Activated CD4-positive, alpha-beta T cell treated with anti-CD3 and anti-CD28 coated beads for 24 hours (primary cell): ENCODE results near the gene ORC4.

Source experiments
- DNase-seq, 2 donors: peaks; one replicate each; pipeline ENCODE4 v3.0.0-alpha.2; 2020; ENCODE audit warnings: low read depth in 2 of 2

Gene ORC4

DNA sequence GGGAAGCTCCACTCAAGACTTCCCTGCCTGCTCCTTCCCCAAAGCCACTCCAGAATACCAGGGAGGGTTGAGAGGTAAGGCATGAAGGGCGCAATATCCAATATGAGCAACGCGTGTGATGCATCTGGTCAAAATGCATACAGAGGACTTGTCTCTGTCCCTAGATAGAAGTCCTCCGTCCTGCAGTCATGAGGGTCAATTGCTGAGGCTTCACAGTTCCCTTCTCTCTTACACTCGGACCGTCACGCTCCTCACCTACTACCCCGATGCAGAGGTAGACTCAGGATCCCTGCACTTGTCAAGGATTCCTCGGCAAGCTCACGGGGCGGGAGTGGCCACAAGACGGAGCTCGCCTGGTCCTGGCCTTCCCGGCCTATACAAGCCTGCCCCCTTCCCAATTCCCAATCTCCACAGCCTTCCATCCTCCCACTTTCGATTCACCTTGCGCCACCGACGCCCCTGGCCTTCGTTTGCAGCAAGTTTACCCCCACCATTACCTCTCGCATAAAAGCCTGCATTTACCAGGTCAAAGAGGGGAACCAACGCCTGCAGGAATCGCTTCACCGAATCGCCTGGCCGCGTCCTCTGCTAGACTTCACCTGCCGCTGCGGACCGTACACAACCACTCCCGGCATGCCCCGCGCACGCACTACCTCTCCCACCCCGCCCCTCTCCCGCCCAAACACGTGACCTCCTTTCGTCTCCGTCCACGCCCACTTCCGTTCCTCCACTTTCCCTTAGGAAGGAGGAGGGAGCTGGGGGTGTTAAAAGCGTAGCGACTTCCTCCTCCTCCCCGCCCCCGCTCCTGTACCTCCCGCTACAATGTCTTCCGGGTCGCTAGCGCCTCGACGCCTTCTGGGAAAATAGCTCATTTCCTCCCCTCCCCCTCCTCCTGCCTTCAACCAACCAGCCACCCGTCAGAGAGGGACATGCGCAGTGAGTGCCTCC lies at the start of gene ORC4:
ORC4 (minus strand) TSS at position 627 of the 948 bp plus-strand sequence. CDS start 44,779 bp downstream, outside the sequence.
- DNase-seq, result peak; percentile 92 to 97

DNA sequence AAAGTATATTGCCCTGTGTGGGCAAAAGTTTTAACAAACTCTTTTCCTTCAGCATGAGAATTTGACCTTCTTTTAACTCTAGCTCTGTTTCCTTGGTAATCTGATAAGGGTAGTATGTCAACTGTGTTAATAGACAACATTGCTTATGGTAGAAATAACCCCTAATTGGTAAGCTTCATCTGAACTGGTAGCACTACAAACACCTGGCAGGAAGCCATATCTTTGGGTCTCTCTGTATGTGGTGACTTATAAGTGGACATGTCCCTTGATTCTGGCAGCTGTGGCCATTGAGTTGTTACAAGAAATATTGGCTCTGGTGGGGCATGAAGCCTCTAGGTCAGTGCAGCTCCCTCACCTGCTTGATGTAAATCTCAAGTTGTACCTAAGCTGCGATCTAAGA lies 47.3 kb upstream of the ORC4 start:
- no peak for DNase-seq

DNA sequence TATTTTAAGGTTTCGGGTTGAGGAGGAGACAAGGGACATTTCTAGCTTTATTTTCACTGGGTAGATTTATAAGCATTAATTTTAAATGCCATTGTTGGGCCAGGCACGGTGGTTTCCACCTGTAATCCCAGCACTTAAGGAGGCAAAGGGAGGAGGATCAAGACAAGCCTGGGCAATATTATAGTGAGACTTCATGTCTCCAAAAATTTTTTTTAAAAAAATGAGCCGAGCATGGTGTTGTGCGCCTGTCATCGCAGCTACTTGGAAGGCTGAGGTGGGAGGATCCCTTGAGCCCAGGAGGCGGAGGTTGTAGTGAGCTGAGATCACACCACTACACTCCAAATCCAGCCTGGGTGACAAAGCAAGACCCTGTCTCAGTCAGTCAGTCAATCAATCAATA lies 45.4 kb upstream of the ORC4 start:
- DNase-seq, result no peak

DNA sequence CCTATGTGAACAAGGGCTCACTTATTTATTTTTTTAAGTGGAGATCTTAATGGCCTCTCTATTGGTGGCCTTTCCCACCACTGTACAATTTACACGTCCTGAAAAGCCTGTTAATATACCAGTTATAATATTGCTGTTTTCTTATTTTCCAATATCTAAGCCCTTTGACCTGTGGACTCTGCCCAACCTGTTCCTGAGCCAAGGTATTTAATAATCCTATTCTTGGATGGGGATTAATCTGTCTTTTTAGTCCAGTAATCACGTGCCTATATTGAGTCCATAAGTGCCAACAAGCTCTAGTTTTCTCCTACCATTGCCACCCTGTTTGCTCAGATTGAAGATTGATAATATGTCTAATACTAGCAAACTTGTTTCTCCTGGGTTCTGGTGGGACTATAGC lies 43.1 kb upstream of the ORC4 start:
- no peak for DNase-seq

DNA sequence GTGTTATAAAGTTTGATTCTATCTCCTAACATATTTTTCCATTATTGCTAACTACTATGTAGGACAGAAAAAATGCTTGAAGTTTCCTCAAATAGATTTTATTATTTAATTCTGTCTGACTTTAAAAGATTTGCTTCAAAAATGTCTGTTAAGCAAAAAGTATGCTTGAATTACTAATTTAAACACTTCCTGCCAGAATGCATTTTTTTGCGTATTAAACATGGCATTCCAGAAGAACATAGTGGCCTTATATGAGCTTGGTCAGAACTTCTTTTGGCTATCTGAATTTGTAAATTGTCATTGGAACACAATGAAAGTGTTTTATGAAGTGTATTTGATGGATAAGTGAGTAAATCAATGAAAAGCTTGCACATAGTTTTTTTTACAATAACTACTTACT lies 38.1 kb upstream of the ORC4 start:
- no peak for DNase-seq

DNA sequence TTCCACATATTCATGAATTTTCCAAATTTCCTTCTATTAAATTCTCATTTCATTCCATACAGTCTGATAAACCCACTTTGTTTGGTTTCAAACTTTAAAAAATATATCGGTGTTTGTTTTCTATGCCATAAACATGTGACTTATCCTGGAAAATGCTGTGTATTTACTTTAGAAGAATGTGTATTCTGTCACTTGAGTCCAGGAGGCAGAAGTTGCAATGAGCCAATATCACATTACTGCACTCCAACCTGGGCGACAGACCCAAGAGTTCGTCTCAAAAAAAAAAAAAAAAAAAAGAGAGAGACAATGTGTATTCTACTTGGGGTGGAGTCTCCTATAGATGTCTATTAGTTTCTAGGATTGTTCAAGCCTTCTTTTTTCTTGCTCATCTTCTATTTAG lies 32.1 kb upstream of the ORC4 start:
- no peak for DNase-seq

DNA sequence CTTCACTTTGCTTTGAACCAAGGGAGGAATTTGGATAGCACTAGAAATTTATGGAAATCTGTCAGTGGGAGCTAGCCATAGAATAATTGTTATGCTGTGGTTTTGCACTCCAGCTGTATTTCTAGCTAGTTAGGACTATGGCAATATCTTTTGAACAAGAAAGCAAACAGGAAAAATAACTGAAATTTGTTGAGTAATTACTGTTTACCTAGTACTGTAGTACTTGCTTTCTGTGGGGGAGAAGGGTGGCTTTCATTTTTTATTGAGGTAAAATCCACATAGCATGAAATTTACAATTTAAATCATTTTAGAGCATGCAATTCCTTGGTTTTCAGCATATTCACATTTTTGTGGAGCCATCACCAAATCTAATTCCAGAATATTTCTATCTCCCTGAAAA lies 28.7 kb upstream of the ORC4 start:
- DNase-seq, result no peak

DNA sequence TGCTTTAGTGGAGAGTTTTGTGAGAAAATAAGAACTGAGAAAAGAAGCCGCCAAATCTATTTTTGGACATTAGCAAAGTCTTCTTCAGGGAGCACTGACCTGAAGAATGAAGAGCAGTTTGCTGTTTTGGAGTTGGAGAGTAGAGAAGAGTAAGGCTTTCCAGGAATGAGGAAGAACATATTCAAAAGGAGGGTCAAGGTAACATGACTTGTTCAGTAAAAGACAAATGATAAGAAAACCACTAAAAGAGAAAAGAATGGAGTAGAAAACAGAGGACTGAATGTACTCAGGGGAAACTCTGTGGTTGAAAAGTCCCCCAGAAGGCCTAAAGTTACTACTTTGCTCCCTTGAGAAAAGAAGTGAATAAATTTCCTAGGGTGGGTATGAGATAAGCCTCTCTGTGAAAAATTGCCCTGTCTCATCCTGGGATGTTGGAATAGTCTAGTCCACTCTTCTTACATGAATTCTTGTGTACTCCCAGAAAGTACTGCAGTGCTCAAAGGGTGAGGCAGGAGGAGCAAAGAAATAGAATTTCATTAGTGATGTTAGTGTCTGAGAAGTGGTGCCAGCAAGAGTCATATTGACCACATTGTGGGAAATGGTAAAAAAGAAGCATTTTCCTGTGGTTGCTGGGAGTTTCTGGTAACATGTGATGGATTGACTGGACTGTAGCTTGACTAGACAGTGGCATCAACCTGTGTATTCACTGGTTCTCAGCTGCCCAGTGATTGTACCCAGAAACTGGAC lies 28.1 kb upstream of the ORC4 start:
- no peak for DNase-seq

DNA sequence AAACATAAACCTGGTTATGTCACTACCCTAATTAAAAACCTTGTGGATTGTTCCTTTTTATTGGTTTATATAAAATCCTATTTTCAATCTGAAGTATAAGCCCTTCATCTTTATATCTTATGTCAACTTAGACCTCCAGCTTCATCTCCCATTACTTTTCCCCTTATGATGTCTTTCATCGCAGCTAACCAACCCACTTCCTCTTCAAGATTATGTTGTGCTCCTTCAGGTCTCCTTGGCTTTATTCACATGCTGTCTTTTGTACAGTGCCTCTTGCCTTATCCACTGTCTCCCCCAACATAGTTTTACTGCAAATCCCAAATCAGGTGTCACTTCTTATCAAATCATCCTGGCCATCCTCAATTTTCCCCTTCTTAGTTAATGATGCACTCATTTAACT lies 26.3 kb upstream of the ORC4 start:
- no peak for DNase-seq

DNA sequence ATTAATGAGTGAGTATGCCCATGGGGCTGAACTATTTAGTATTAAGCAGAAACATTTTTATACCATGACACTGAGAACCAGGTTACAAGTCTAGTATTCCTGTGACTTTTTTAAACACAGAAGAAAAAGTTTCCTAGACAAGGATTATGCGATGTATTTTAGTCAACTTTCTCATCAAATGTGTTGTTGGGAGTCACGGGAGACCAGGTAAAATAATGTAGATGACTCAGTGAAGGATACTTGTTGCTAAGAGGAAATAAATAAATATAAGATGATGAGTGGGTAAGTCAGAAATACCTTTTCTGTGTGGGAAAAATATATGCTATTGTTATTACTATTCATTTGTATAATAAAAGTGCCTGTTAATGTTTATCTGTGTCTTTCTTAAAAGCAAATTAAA lies 23.8 kb upstream of the ORC4 start:
- DNase-seq, result no peak

DNA sequence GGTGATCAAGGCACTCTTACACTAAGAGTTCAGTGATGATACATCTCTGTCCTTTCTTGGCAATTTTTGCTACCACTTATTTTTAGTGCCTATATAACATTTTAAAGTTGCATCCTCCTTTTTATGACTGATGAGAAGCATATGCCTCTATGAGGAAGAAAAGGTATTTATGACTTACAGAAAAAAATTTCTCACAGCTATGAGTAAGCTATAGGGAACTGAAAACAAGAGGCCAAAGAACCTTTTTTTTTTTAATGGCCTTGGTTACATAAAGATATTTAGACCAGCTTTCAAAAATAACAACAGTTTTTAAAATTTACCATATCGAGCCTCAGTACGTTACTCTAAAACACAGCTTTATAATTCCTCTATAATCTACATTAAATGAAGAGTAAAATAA lies 21.7 kb upstream of the ORC4 start:
- no peak for DNase-seq

DNA sequence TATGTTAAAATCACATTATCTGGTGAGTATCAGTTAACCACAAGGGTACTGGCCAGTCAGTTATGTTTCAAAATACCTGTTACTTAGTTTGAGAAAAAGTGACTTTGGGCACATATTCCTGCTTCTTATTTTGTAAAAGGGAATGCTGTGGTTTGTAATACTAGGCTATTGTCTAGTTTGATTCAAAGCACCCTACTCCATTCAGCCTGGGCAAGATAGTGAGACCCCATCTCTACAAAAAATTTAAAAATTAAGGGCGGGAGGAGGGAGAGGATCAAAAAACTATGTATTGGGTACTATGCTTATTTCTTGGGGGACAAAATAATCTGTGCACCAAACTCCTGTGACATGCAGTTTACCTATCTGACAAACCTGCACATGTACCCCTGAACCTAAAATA lies 19.2 kb upstream of the ORC4 start:
- no peak for DNase-seq

DNA sequence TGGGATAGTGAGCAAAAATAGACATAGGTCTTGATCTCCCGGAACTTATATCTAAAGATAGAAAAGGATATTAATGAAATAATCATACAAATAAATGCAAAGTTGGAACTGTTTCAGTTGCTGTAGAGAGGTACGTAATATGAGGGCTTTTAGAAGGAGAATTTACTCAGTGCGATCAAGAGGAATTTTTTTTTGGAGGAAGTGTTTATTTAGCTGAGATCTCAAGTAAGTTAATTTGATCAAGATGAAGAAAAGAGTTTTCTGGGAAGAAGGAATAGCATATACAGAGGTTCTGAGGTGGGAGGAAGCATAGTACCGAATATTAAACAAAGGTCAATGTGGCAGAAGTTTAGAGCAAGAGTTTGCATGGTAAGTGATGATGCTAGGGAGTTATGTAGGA lies 11.7 kb upstream of the ORC4 start:
- DNase-seq, result no peak

DNA sequence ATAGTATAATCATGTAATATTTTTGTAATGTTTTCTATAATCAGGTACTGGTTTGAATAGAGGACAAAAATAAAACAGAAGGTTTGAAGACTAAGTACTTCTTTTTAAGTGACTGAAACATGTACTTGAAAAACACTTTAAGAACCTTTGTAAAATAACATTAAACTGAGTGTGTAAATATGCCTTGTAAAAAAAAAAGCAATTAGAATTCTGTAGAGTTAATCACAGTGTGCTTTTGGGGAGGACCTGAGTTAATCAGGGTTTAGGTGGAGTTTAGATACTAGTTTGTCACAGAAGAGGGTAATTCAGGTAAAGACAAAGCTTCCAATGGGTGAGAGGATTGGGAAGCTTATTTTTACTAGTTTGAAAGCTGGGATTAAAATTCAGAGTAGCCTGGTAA lies 10.6 kb upstream of the ORC4 start:
- DNase-seq, result no peak

DNA sequence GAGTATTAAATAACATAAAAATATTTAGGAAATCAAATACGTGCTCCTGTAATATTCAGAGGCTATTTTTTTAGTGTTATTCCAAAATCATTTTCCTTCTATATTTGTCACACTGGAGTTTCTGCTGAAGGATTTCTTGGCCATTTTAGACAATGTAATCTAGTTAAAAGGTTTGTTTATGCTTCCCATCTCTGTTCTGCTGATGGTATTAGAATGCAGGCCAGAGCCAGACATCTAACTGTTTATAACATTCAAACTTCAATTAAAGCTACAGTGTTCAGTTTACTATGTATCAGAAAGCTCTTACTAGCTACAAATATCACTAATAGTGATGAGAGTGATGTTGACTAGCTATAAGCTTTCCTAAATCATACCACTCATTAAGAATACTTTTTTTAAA lies 8.2 kb upstream of the ORC4 start:
- no peak for DNase-seq

DNA sequence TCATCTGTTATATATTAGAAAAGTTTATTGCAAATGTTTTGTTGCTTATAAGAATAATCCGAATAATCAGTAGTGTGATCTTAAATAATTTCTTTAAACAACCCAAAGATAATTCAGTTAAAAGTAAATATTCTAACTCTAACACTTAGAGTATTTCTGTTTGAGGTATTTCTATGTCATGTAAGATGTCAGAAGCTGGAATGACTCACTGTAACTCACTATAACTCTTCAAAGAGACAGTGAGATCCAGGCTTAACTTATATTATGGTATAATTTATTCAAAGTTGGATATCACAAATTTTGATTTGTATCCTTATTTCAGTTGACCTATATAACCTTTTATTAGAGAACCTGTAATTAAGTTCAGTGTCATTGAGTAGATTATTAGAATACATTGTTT lies 7.3 kb upstream of the ORC4 start:
- DNase-seq, result no peak

DNA sequence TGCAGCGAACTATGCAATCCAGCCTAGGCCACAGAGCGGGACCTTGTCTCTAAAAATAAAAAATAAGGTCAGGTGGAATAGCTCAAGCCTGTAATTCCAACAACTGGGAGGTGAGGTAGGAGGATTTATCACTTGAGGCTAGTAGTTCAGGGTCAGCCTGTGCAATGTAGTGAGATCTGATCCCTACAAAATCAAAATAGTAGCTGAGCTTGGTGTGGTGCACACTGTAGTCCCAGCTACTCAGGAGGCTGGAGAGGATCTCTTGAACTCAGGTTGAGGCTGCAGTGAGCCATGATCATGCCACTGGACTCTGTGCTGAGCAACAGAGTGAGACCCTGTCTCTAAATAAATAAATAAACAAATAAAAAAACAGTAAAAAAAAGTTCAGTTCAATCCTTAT lies 6.0 kb upstream of the ORC4 start:
- no peak for DNase-seq

DNA sequence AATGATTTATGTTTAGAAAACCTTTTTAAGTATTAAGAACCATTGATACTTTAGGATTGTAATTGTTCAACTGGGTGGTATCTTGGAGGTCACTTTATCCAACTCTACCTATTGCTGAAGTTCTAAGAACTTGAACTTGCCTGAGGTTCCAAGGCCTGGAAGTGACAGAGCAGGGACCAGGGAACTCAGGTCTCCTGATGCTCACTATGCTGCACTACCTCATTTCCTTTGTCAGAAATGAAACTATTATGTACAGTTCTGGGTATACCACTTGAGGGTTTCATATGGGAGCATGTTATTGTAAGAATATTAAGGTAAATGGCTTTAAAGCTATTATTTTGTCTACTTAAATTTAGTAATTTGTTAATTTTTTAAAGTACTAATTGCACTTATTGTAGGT lies 3.3 kb upstream of the ORC4 start:
- DNase-seq, result no peak

DNA sequence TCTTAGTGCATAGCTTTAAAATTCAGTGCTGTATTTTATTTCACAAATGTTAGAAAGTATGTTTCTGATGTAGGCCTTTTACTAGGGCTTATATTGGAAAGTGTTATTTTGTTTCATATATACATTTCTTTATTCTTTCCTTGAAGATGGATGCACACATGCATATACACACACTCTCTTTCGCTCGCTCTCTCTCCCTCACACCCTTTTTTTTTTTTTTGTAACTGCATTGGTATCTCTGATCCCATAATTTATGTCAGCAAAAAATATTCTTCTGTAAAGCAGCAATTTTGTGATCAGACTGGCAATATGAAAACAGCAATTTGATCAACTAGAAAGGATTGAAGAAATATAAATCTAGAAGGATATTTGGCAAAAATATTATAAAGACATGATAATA lies 2.3 kb upstream of the ORC4 start:
- no peak for DNase-seq

DNA sequence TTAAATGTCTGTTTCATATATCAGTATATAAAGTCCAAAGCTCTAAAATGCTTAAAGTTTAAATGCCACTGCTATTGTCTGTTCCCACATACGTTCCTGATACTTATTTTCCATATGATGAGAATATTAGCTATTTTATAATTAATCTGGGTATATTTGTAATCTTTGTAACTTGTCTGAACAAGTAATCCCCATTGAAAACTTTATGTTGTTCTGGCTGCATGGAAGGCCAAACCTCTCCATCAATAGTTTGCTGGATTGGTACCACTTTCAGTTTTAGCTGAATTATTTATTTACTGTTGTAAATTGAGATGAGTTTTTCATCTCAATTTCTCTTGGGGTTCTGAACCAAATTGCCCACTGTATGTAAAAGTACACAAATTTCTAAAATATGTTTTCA lies 1.8 kb upstream of the ORC4 start:
- DNase-seq, result no peak

DNA sequence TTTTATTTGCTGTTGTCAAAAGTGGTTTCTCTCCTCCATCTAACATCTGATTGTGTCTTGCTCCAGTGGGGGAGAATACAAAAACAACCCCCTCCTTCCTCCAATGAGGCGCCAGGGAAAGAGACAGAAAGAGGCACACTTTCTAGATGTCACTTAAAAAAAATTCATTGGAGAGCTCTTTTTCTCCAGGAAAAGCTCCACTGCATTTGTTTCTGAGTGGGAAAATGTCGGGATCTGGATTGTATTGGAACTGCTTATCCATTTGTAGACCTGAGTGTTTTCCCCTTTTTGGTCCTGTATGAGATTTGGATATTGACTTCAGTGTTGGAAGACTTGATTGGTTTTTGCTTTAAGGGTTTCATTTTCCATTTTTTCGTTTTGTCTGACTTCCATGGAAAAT lies 1.3 kb upstream of the ORC4 start:
- DNase-seq, result no peak

DNA sequence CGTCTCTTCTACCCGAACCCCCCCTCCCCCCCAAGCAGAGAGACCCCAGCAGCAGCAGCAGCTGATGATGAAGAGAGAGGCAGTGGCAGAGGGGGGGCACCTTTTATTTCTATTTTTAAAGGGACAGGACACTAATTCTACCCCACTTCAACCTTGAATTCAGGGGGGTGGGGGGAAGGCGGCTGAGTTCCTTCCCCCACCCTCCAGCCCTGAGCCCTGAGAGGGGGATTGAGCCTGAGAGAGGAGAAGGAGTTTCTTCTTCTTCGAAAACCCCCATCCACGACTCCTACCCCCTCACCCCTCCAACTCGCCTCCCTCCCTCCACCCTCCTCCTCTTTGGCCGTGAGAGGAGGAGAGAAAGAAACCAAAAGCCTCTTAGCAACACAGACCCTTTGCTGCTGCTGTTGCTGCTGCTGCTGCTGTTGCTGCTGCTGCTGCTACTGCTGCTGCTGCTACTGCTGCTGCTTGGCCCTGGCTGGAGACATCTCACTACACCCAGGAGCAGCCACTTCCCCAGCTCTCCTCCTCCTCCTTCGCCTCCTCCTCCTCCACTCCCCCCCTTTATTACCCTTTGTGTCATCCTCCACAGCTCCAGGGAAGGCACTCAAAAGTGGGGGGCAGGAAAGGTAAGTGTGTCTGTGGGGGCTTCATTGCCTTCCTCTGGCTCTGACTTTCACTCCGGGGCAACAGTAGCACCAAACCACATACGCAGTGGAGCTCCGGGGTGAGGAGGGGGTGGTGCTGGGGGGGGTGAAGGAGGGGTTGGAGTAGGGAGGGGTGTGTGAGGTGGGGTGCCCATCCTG lies 723 bp upstream of the ORC4 start, which contains the start of gene MBD5:
MBD5 (plus strand) TSS at position 33 of the 803 bp plus-strand sequence.
- DNase-seq, result peak; percentile 17 to 35
